BJ (cell line): ENCODE results near the gene MRPL27. TPM values are rescaled to one million over a fixed set of nuclear protein-coding genes. Genes with fewer than 3 reads are reported as not detected.

ENCODE experiments used
- CTCF ChIA-PET: fragments of 350-600 bp; formaldehyde crosslinking; extraction: SDS; loops from one replicate; lab custom pipeline; 2021; ENCODE audit warnings: antibody characterized with exemption, inconsistent platforms; lab: Yijun Ruan, JAX
- POLR2A ChIA-PET: fragments of 300-600 bp; sonication (Branson Sonifier 250); formaldehyde crosslinking; extraction: SDS; loops from one replicate; lab custom pipeline; 2021; ENCODE audit warnings: antibody characterized with exemption; lab: Charles Lee
- DNase-seq: peaks from one replicate; pipeline ENCODE4 v3.0.0-alpha.2; 2011; ENCODE audit warnings: low read depth
- H3K27me3 ChIP-seq: 2 replicates; pipeline ENCODE4 v1.6.0; 2011; ENCODE audit warnings: low read length; ENCODE audit not compliant: control insufficient read depth, insufficient read depth
- H3K36me3 ChIP-seq: 2 replicates; pipeline ENCODE4 v1.5.1; 2011; ENCODE audit warnings: low read length; ENCODE audit not compliant: control insufficient read depth, insufficient read depth
- H3K4me3 ChIP-seq: 2 replicates; pipeline ENCODE4 v1.5.1; 2011; ENCODE audit warnings: low read depth, mild to moderate bottlenecking, control low read depth, low read length
- CTCF ChIP-seq: IDR thresholded peaks from 2 replicates; pipeline ENCODE4 v1.5.1; 2011; ENCODE audit warnings: low read depth, mild to moderate bottlenecking, control low read depth, inconsistent platforms, low read length, moderate library complexity; ENCODE audit not compliant: insufficient read depth
- polyA plus RNA-seq: library from polyadenylated mRNA; depleted of rRNA; stranded (reverse); fragments of >200 nt; gene quantifications from 2 replicates; pipeline ENCODE4 v1.2.3, GENCODE V29; 2011

MRPL27 gene
- polyA plus RNA-seq, 1 experiment, result 142 TPM

- no peak for DNase-seq
- Histone ChIP-seq H3K27me3 (no peaks in the 10 kb centered on the region), H3K4me3 (no peak overlapping the region), H3K36me3 (no peaks in the 10 kb centered on the region)
- ChIA-PET POLR2A (no interaction called here), CTCF (interaction anchor here (0.7 to 2.2 kb wide), 5 partner anchors 10 to 236 kb away, joined by 3 to 7 read pairs (median 3); no protein-coding TSS in a partner anchor)
- no peak for TF ChIP-seq CTCF
Measured at GRCh38 chr17:50330151-50330775, 42.7 kb downstream of the MRPL27 start.

GRCh38 chr17:50329716-50330115 lies 43.3 kb downstream of the MRPL27 start:
- no peak for TF ChIP-seq CTCF
- CTCF ChIA-PET, result interaction anchor here (1.1 to 1.3 kb wide), 2 partner anchors 11 to 14 kb away, joined by 3 read pairs; no protein-coding TSS in a partner anchor
- no peaks in the 10 kb centered on the region for H3K36me3 ChIP-seq
- POLR2A ChIA-PET, result no interaction called here
- no peak for DNase-seq
- H3K4me3 ChIP-seq, result no peak overlapping the region
- H3K27me3 ChIP-seq, result no peaks in the 10 kb centered on the region

GRCh38 chr17:50328363-50329325 lies 44.3 kb downstream of the MRPL27 start:
- no peak overlapping the region for H3K4me3 ChIP-seq
- H3K27me3 ChIP-seq, result no peaks in the 10 kb centered on the region
- DNase-seq, result no peak
- no peak for TF ChIP-seq CTCF
- ChIA-PET CTCF (interaction anchor here (0.7 to 1.1 kb wide), 2 partner anchors 13 to 235 kb away, joined by 3 to 4 read pairs; no protein-coding TSS in a partner anchor), POLR2A (no interaction called here)
- H3K36me3 ChIP-seq, result no peaks in the 10 kb centered on the region

- ChIA-PET POLR2A (no interaction called here), CTCF (interaction anchor here (0.6 to 1.0 kb wide), 2 partner anchors 10 to 17 kb away, joined by 3 read pairs; no protein-coding TSS in a partner anchor)
- TF ChIP-seq CTCF, result no peak
- DNase-seq, result no peak
- Histone ChIP-seq H3K36me3 (no peaks in the 10 kb centered on the region), H3K27me3 (no peaks in the 10 kb centered on the region), H3K4me3 (no peak overlapping the region)
Measured at GRCh38 chr17:50326831-50327364, 46.1 kb downstream of the MRPL27 start.
